Measurements from ENCODE around the gene ARID1B. TPM values are rescaled to one million over a fixed set of nuclear protein-coding genes. Genes with fewer than 3 reads are reported as not detected.

ARID1B gene
- total RNA-seq, 1 experiment from 2014 or later = 86.3 TPM

DNA sequence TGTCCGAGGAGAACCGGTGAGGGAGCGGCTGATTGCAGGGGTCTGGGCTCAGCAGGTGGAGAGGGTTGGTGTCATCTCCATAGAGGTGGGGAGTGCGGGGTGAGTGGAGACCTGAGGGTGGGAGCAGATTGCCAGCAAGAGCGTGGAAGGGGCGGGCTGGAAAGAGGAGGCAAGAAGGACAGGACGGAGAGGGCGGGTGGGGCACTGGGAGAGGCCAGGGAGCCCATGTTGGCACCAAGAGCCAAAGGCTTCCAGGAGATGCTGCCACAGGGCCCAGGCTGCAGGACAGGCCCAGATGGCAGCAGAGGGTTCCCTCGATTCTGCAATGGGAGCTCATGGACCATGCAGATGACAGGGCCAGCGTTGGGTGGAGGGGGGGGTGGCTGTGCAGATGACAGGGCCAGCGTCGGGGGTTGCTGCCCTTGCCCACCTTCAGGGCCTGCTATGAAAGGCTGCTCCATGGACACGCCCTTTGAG lies 440.8 kb downstream of the ARID1B start:
- H3K36me3 ChIP-seq (ENCODE audit: insufficient read depth, low read length, poor library complexity, severe bottlenecking) = no peaks in the 10 kb centered on the region
- no peak for DNase-seq (ENCODE audit: low spot score)
- POLR2A ChIA-PET (ENCODE audit: low non-redundant PET) = no interaction called here
- no peaks in the 10 kb centered on the region for H3K27me3 ChIP-seq (replicated peaks; ENCODE audit: insufficient read depth, low read depth, low read length, poor library complexity)
- CTCF ChIA-PET = no interaction called here
- H3K27ac ChIP-seq (ENCODE audit: low read depth, low read length, poor library complexity, severe bottlenecking) = no peak overlapping the region
- no peaks in the 10 kb centered on the region for H3K9me3 ChIP-seq (ENCODE audit: low read depth, low read length, poor library complexity, severe bottlenecking)
- BruUV-seq (replicated peaks) = no TSS peak
- H3K4me1 ChIP-seq (ENCODE audit: insufficient read depth, low read length, poor library complexity, severe bottlenecking) = peaks cover 5% of the 10 kb centered on the region
- TF ChIP-seq, protein P1, sequence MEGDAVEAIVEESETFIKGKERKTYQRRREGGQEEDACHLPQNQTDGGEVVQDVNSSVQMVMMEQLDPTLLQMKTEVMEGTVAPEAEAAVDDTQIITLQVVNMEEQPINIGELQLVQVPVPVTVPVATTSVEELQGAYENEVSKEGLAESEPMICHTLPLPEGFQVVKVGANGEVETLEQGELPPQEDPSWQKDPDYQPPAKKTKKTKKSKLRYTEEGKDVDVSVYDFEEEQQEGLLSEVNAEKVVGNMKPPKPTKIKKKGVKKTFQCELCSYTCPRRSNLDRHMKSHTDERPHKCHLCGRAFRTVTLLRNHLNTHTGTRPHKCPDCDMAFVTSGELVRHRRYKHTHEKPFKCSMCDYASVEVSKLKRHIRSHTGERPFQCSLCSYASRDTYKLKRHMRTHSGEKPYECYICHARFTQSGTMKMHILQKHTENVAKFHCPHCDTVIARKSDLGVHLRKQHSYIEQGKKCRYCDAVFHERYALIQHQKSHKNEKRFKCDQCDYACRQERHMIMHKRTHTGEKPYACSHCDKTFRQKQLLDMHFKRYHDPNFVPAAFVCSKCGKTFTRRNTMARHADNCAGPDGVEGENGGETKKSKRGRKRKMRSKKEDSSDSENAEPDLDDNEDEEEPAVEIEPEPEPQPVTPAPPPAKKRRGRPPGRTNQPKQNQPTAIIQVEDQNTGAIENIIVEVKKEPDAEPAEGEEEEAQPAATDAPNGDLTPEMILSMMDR (conservative IDR thresholded peaks at IDR 0.05; ENCODE audit: low read depth, low read length) = no peak
- no peak for TF ChIP-seq EZH2 (IDR thresholded peaks at IDR 0.05; ENCODE audit: borderline replicate concordance, low read depth, low read length, poor library complexity, severe bottlenecking)
- H3K4me3 ChIP-seq (ENCODE audit: low read depth, low read length, poor library complexity, severe bottlenecking) = no peak overlapping the region
- intact Hi-C loops (cut with micrococcal nuclease; ENCODE audit: unreplicated experiment) = no loop called here

DNA sequence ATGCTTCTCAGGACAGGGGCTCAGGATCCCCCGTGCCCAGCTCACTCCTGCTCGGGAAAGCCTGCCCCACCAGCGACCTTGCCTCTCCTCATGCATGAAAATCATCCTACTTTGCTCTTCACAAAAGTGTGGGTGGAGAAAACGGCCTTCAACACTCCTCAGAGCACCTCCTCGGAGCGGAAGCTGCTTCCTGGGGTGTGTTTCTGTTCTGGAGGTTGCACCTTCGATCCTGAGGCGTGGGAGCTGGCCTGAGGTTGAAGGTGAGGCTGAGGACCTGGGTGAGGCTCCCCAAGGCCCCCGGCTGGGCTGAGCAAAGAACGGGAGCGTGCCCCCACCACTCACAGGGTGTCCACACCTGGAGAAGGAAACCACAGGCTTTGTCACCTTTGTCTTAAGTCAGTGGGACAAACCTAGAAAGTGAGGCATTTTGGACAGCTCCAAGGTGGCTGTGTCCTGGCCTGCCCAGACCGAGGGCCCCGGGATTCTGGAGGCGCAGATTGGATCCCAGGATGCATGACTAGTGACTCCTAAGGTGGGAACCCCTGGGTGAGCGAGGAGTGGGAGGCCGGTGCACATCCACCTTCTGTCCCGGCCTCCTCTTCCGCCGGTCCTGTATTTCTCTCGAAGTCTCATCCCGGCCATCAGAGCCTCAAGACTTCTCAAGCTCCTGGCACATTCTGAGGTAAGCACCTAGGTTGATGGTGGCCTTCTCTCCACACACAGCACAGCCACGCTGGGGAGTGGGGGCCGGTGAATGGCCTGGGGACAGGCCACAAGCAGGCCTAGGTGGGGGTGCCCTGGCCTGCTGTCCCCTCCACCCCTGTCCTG lies 441.4 kb downstream of the ARID1B start:
- Histone ChIP-seq H3K27ac (ENCODE audit: low read depth, low read length, poor library complexity, severe bottlenecking) (no peak overlapping the region), H3K9me3 (ENCODE audit: low read depth, low read length, poor library complexity, severe bottlenecking) (no peaks in the 10 kb centered on the region), H3K4me1 (ENCODE audit: insufficient read depth, low read length, poor library complexity, severe bottlenecking) (peaks cover 5% of the 10 kb centered on the region), H3K27me3 (replicated peaks; ENCODE audit: insufficient read depth, low read depth, low read length, poor library complexity) (no peaks in the 10 kb centered on the region), H3K36me3 (ENCODE audit: insufficient read depth, low read length, poor library complexity, severe bottlenecking) (no peaks in the 10 kb centered on the region), H3K4me3 (ENCODE audit: low read depth, low read length, poor library complexity, severe bottlenecking) (no peak overlapping the region)
- DNase-seq (ENCODE audit: low spot score) = no peak
- ChIA-PET CTCF (no interaction called here), POLR2A (ENCODE audit: low non-redundant PET) (no interaction called here)
- intact Hi-C loops (cut with micrococcal nuclease; ENCODE audit: unreplicated experiment) = no loop called here
- no peak for TF ChIP-seq EZH2 (IDR thresholded peaks at IDR 0.05; ENCODE audit: borderline replicate concordance, low read depth, low read length, poor library complexity, severe bottlenecking)
- TF ChIP-seq, protein P1 (conservative IDR thresholded peaks at IDR 0.05; ENCODE audit: low read depth, low read length) = no peak
- BruUV-seq (replicated peaks) = no TSS peak

DNA sequence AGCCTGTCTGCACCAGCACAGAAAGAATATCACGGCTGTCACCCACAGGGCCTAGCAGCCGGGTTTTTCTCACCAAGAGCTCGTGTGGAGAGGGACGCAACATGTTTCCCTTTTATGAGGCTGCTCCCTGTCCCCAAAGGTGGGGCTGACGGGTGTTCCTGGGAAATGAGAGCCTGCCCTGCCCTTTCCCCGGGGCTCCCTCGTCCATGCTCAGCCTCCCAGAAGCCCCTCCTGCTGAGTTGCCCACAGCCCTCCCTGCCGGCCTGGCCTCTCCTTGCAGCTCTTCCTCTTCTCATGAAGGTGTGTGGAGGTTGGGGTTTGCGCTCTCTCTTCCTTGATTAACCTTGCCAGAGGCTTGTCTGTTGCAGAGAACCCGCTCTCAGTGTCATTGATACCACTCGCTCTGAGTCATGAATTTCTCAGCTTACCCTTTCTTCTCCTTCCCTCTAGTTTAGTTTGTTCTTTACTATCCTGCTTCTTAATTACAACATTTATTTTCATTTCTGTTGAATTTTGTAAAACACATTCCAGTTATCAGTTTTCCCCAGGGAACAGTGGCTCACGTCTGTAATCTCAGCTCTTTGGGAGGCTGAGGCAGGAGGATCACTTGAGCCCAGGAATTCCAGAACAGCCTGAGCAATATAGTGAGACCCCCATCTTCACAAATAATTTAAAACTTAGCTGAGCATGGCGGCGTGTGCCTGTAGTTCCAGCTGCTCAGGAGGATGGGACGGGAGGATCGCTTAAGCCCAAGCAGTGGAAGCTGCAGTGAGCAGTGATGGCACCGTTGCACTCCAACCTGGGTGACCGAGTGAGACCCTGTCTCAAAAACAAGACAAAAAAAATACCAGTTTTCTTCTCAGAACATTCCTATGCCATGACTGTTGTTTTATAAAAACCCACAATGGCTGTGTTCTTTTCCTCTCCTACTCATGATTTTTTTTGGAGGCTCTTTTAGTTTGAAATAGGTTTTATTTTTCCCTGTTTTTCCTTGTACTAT lies 442.3 kb downstream of the ARID1B start:
- Histone ChIP-seq H3K36me3 (ENCODE audit: insufficient read depth, low read length, poor library complexity, severe bottlenecking) (no peaks in the 10 kb centered on the region), H3K27ac (ENCODE audit: low read depth, low read length, poor library complexity, severe bottlenecking) (no peak overlapping the region), H3K4me3 (ENCODE audit: low read depth, low read length, poor library complexity, severe bottlenecking) (no peak overlapping the region), H3K9me3 (ENCODE audit: low read depth, low read length, poor library complexity, severe bottlenecking) (no peaks in the 10 kb centered on the region), H3K27me3 (replicated peaks; ENCODE audit: insufficient read depth, low read depth, low read length, poor library complexity) (no peaks in the 10 kb centered on the region), H3K4me1 (ENCODE audit: insufficient read depth, low read length, poor library complexity, severe bottlenecking) (peaks cover 5% of the 10 kb centered on the region)
- ChIA-PET POLR2A (ENCODE audit: low non-redundant PET) (no interaction called here), CTCF (no interaction called here)
- no TSS peak for BruUV-seq (replicated peaks)
- TF ChIP-seq, protein P1 (conservative IDR thresholded peaks at IDR 0.05; ENCODE audit: low read depth, low read length) = no peak
- TF ChIP-seq EZH2 (IDR thresholded peaks at IDR 0.05; ENCODE audit: borderline replicate concordance, low read depth, low read length, poor library complexity, severe bottlenecking) = no peak
- intact Hi-C loops (cut with micrococcal nuclease; ENCODE audit: unreplicated experiment) = no loop called here
- no peak for DNase-seq (ENCODE audit: low spot score)
